HG03139 (cell line): ENCODE results near the gene SV2B.

ENCODE experiments used
- ATAC-seq: cut with Tn5 transposase; IDR thresholded peaks from one replicate; pipeline ENCODE4 v1.9.1; 2021; ENCODE audit not compliant: unreplicated experiment

The SV2B gene

DNA sequence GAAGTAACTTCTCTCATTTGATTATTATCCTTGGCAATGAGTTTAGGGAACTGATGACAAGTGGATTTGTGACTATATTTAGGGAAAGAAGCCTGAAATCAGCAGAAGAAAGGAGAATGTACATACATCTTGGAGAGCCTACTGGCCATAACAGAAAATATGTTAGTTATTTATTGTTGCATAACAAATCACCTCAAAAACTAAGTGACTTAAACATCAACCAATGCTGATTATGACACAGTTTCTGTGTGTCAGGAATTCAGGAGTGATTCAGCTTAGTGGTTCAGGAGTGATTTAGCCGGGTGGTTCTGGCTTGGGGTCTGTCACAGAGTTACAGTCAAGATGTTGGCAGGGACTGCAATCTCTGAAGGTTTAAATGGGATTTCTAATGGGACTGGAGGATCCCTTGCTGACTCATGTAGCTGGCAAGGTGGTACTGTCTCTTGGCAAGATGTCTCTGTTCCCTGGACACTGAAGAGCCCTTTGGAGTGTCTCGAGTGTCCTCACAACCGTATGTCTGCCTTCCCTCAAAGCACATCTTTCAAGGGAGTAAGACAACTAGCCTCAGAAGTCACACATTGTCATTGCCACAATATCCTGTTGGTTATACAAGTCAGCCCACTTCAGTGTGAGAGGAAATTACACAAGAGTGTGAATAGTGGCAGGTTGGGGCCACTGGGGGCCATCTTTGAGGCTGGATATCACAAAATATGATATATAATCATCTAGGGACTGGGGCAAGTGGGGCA is 248.9 kb downstream of the SV2B start:
- ATAC-seq = no peak
